Skin of body (tissue), 2 donors: ENCODE results near the gene HSF4. TPM values are rescaled to one million over a fixed set of nuclear protein-coding genes. Genes with fewer than 3 reads are reported as not detected.
A peak's percentile ranks its signal among the peaks of the same experiment; 100 is the strongest.

ENCODE experiments used
- DNase-seq: peaks from one replicate; lab custom pipeline; 2025; lab: John Stamatoyannopoulos, UW
- total RNA-seq: library from RNA; depleted of rRNA; stranded (reverse); fragments of >200 nt; gene quantifications from one replicate; pipeline ENCODE4 v1.2.3, GENCODE V29; 2014

Gene HSF4
- total RNA-seq, 1 donor from 2014 or later, result 14.3 TPM

DNA sequence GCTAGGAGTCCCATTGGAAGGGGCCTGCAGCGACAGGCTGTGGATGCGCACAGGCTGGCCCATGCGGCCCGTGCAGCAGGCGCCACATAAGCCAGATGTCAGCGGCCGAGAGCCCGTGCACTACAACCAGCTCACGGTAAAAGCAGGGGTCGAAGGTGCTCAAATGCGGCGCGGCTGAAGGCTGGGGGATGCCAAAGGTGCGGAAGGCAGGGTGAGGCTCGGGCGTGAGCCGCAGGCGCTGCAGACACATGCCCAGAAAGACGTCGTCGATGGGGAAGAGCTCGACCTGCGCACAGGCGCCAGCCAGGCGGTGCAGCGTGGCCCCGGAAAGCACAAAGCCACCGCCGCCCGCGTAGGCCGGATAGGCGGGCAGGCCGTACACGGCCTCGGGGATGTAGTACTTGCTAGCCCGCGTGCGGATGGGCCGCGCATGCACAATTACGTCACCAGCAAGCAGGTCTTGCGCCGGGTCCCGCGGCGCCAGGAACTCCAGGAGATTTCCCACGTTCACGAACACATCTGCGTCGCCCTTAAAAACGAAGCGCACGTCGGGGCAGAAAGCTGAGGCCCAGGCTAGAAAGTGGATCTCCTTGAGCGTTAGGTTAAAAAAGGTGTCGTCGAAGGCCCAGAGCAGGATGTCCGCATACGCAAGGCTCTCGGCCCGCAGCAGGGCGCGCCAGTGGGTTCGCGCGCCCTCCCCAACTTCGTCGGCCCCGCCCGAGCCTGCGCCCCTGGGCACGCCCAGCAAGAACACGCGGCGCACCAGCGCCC, 15.1 kb upstream of the HSF4 start:
- no peak for DNase-seq

- peak; percentile 77 for DNase-seq
These were observed 14.3 kb upstream of the HSF4 start for GRCh38 chr16:67150047-67150832.

DNA sequence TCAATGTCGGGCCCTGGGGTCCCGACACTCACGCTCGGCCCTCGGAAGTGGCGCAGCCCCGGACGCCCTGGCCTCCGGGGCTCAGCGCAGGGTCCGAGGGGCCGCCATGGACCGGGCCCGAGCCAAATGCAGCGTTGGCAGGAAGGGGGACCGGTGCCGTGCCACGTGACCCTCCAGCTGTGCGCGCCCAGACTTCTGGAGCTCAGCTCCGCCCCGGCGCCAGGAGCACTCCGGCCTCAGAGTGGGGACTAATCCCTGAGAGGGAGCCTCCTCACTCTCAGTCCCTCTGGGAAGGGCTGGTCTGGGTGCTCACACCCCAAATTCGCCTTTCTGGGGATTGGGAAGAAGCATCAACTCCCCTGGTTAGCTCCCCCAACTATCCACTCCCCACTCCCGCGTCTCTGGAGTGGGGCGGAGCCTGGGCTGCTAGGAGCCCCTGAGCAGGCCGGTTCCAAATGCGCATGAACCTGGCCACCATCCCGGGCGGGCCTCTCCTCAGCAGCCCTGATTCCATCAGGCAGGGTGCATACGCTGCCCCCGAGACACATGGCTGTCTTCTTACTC, 13.6 kb upstream of the HSF4 start, which contains the start of gene B3GNT9:
TSS of gene B3GNT9 (minus strand) at position 166 of the 564 bp plus-strand sequence. CDS start 513 bp downstream, outside the sequence.
- DNase-seq, result peak; percentile 87

DNA sequence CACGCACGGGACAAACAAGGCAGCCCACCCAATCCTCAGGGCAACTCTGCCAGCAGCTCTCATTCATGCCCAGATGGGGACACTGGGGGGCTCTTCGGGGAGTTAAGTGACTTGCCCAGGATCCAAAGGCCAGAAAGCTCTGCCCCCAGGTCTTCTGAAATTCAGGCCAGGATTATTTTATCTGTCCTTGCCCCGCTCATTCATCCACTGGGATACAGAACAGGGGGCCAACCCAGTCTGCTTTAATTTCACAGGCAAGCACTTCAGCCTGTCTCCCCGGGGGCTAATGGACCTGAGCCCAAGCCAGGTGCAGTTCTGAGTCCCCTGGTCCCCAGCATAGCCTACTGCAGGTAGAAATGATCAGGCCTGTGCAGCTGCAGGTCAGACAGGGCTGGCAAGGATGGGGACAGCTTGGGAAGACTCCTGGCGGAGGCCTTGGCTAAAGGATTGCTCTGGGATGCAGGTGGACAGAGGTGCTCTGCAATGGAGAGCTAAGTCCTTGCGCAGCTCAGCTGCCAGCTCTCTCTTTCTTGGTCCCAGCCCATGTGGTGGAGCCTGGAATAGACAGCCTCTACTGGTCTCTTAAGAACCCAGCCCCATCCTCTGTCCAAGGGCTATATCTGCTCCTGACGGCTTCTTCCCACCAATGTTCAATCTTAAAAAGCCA, 13.0 kb upstream of the HSF4 start:
- DNase-seq, result no peak

- DNase-seq, result no peak
These were observed 9.8 kb upstream of the HSF4 start for GRCh38 chr16:67154578-67155294.

GRCh38 chr16:67155295-67156142, 9.0 kb upstream of the HSF4 start:
- DNase-seq, result peak; percentile 48

DNA sequence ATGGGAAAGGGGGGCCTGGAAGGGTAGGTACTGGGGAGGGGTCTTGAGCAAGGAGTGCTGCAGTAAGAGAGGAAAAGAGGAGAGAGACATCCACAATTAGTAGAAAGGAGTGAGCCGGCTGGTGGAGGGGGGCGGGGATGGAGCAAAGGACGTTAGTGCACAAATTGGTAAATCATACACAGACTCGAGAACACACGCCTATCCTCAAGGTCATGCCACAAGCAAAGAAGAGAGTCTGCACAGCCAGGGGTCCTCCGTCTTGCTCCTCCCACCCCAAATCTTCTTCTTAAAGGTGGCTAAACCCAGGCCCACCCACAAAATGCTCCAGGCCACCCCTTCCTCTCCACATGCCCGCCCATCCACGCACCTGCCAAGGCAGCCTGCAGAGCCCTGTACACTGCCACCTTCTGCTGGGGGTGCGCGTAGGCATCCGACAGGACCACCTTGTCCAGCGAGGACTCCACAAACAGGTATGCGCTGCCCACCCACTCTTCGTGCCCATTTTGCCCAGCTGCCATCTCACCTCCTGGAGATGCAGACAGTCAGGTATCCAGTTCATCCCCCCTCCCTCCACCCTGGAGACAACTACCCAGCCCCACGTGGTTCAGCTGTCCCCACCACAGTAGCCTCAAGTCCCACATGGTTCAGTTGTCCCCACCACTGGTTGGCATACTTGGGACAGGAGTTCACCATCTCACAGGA, 8.3 kb upstream of the HSF4 start:
- DNase-seq, result no peak

DNA sequence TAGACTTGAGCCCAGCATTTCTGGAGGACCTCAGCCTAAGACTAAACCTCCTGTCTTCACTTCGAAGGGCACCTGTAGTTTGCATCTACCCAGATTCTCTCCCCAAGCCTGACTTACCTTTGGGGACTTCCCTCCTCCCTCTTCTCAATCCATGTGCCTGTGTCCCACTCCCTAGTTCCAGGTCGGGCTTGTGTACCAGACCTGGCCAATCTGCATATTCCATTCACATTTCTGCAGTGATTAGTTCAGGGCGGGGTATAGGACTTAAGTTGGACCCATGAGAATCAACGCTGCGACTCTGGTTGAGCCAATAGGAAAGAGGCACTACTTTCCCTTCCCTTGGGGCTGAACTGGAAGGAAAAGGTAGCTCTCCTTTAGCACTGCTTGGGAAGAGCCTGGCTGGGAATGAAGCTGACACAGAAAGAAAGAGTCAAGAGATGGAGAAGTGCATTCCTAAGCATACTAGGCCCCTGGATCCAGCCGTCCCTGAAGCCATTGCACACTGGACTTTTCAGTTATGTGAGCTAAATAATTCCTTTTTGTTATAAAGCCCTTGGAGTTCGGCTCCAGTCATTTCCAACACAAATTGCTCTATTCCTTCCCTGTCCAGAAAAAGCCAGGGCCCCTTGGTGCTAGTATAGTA, 7.3 kb upstream of the HSF4 start:
- DNase-seq, result no peak

DNA sequence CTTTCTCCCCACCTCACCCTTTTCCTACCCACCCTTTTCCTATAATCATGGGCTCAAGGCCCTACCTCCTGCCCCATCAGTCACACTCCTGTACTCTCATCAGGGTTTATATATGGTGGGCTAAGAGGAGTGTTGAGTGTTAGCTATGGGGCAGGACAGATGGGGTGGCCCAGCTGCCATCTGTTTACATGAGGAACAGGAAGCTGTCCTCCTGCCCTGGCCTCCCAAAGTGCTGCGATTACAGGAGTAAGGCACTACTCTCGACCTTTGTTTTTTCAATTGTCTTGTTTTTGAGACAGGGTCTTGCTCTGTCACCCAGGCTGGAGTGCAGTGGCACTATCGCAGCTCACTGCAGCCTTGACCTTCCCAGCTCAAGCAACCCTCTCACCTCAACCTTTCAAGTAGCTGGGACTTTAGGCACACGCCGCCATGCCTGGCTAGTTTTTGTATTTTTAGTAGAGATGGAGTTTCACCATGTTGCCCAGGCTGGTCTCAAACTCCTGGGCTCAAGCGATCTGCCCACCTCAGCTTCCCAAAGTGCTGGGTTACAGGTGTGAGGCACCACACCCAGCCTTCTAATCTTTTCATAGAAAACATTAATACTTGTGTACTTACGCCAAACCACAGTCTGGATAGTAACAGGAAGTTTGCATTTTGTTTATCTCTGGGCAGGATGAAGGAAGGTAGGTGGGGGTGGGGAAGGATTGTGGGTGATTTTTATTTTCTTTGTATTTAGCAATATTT, 6.5 kb upstream of the HSF4 start:
- no peak for DNase-seq

- DNase-seq, result no peak
These were observed 5.6 kb upstream of the HSF4 start for GRCh38 chr16:67158637-67159600.

- no peak for DNase-seq
These were observed 2.9 kb upstream of the HSF4 start for GRCh38 chr16:67161595-67162058.

DNA sequence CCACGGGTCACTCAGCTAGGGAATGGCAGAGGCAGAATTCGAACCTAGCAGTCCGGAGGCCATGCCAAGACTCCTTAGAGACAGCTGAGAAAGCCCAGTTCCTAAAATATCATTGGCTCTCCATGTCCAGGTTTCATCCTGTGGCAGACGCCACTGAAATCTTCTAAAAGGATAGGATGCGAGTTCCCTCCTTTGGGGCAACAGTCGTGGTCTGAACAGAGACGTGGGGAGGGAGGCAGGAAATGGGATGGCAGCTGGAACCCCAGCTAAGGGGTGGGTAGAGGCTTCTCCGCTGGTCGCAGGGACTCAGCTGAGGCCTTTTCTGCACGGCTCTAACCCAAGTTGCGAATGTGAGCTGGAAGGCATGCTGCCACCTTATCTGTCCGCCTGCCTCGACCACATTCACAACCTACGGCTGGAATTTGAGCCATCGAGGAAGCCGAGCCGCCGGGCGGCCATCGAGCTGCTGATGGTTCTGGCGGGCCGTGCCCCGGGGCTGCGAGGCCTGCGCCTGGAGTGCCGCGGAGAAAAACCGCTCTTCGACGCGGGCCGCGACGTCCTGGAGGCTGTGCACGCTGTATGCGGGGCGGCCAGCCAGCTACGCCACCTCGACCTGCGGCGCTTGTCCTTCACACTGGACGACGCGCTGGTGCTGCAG, 1.9 kb upstream of the HSF4 start:
- no peak for DNase-seq

DNA sequence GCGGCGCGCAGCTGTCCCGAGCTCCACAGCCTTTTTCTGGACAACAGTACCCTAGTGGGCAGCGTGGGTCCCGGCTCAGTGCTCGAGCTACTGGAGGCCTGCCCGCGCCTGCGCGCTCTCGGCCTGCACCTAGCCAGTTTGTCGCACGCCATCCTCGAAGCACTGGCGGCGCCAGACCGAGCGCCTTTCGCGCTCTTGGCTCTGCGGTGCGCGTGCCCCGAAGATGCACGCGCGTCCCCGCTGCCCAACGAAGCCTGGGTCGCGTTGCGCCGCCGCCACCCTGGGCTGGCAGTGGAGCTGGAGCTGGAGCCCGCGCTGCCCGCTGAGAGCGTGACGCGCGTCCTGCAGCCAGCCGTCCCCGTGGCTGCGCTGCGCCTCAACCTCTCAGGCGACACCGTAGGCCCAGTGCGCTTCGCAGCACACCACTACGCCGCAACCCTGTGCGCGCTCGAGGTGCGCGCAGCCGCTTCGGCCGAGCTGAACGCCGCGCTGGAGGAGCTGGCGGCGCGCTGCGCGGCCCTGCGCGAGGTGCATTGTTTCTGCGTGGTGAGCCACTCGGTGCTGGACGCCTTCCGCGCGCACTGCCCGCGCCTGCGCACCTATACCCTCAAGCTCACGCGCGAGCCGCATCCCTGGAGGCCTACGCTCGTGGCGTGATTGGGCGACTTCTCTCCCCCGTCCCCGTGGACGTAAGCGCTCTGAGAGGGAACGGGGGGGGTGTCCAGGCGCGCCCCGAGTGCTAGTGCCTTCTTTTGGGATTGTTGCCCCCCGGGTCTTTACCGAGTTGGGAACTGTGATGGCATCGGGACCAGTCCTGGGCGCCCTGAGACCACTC, 1.2 kb upstream of the HSF4 start:
- no peak for DNase-seq

DNA sequence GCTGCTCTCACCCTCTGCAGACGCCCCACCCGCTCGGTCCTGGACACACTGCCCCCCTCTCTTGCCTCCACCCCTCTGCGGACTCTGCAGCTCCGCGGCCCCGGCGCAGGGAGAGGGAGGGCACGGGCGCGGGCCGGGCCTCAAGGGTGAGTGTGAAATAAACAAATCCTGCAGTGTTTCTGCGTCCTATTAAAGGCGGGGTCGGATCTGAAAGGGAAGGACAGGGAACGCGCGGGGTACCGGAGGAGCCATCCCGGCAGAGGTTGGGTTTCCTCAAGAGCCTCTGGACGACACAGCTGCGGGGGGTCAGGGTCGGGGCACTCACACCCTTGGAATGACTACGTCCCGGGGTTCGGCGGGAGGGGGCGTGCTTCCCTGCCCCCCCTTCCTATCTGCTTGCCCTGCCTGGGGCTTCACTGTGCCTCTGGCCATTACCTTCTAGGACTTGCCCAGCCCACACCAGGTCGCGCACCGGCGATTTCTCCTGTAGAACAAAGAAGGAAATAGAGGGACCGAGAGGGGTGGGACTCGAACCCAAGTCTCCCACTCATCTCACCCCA, 466 bp upstream of the HSF4 start:
- DNase-seq, result no peak
